ENCODE data around the gene ASTN1.

The ASTN1 gene

GRCh38 chr1:177173976-177174375 lies 9.5 kb upstream of the ASTN1 start:
- TF ChIP-seq, protein P1, sequence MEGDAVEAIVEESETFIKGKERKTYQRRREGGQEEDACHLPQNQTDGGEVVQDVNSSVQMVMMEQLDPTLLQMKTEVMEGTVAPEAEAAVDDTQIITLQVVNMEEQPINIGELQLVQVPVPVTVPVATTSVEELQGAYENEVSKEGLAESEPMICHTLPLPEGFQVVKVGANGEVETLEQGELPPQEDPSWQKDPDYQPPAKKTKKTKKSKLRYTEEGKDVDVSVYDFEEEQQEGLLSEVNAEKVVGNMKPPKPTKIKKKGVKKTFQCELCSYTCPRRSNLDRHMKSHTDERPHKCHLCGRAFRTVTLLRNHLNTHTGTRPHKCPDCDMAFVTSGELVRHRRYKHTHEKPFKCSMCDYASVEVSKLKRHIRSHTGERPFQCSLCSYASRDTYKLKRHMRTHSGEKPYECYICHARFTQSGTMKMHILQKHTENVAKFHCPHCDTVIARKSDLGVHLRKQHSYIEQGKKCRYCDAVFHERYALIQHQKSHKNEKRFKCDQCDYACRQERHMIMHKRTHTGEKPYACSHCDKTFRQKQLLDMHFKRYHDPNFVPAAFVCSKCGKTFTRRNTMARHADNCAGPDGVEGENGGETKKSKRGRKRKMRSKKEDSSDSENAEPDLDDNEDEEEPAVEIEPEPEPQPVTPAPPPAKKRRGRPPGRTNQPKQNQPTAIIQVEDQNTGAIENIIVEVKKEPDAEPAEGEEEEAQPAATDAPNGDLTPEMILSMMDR (conservative IDR thresholded peaks at IDR 0.05; ENCODE audit: low read length), result no peak
- no peak for TF ChIP-seq EZH2phosphoT487 (IDR thresholded peaks at IDR 0.05; ENCODE audit: borderline replicate concordance)
- H3K4me2 ChIP-seq (ENCODE audit: low read depth, low read length, poor library complexity, severe bottlenecking), result no peak overlapping the region
- H3K27me3 ChIP-seq (ENCODE audit: insufficient read depth, low read length, poor library complexity, severe bottlenecking), result no peaks in the 10 kb centered on the region
- no peaks in the 10 kb centered on the region for H3K4me1 ChIP-seq (ENCODE audit: insufficient read depth, low read length, poor library complexity, severe bottlenecking)
- no peaks in the 10 kb centered on the region for H3K9me3 ChIP-seq (ENCODE audit: insufficient read depth, low read depth, low read length)
- no peak overlapping the region for H3K9ac ChIP-seq (ENCODE audit: low read depth, low read length, poor library complexity, severe bottlenecking)
- no peaks in the 10 kb centered on the region for H4K20me1 ChIP-seq (ENCODE audit: insufficient read depth, low read length, poor library complexity, severe bottlenecking)
- H2AFZ ChIP-seq (ENCODE audit: low read length), result no peak overlapping the region
- no peaks in the 10 kb centered on the region for H3F3A ChIP-seq (ENCODE audit: low read depth)
- H3K9me2 ChIP-seq (replicated peaks; ENCODE audit: low read depth, low read length), result no peaks in the 10 kb centered on the region
- no peaks in the 10 kb centered on the region for H3K36me3 ChIP-seq (ENCODE audit: insufficient read depth, low read length)
- H3K79me2 ChIP-seq (ENCODE audit: insufficient read depth, low read length), result no peaks in the 10 kb centered on the region
- H3K4me3 ChIP-seq (ENCODE audit: low read length, poor library complexity, severe bottlenecking), result no peak overlapping the region

GRCh38 chr1:177172866-177173265 lies 8.4 kb upstream of the ASTN1 start:
- Histone ChIP-seq H3K36me3 (ENCODE audit: insufficient read depth, low read length) (no peaks in the 10 kb centered on the region), H4K20me1 (ENCODE audit: insufficient read depth, low read length, poor library complexity, severe bottlenecking) (no peaks in the 10 kb centered on the region), H3K79me2 (ENCODE audit: insufficient read depth, low read length) (no peaks in the 10 kb centered on the region), H2AFZ (ENCODE audit: low read length) (no peak overlapping the region), H3K27me3 (ENCODE audit: insufficient read depth, low read length, poor library complexity, severe bottlenecking) (no peaks in the 10 kb centered on the region), H3F3A (ENCODE audit: low read depth) (no peaks in the 10 kb centered on the region), H3K9ac (ENCODE audit: low read depth, low read length, poor library complexity, severe bottlenecking) (no peak overlapping the region), H3K4me1 (ENCODE audit: insufficient read depth, low read length, poor library complexity, severe bottlenecking) (no peaks in the 10 kb centered on the region), H3K9me3 (ENCODE audit: insufficient read depth, low read depth, low read length) (no peaks in the 10 kb centered on the region), H3K4me2 (ENCODE audit: low read depth, low read length, poor library complexity, severe bottlenecking) (no peak overlapping the region), H3K4me3 (ENCODE audit: low read length, poor library complexity, severe bottlenecking) (no peak overlapping the region), H3K9me2 (replicated peaks; ENCODE audit: low read depth, low read length) (no peaks in the 10 kb centered on the region)
- TF ChIP-seq EZH2phosphoT487 (IDR thresholded peaks at IDR 0.05; ENCODE audit: borderline replicate concordance), result no peak

DNA sequence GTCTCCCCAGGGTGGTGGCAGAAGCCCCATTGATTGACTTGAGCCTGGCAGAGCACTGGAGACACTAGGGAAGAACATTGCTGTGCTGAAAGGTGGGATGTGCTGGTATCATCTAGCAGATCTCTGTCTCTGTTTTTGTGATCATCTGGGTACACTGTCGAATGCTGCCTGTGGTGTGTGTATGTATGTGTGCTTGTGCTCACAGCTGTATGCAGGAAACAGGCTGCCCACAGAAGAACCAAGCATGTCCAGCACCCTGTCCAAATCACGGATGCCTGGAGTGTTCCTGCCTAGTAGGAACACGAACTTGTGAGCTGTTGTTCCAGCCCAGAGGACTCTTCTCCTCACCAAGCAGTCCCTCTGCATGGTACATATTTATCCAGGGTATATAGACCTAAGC lies 7.8 kb upstream of the ASTN1 start:
- H2AFZ ChIP-seq (ENCODE audit: low read length), result no peak overlapping the region
- TF ChIP-seq EZH2phosphoT487 (IDR thresholded peaks at IDR 0.05; ENCODE audit: borderline replicate concordance), result no peak
- TF ChIP-seq, protein P1 (conservative IDR thresholded peaks at IDR 0.05; ENCODE audit: low read length), result no peak
- no peak overlapping the region for H3K9ac ChIP-seq (ENCODE audit: low read depth, low read length, poor library complexity, severe bottlenecking)
- no peaks in the 10 kb centered on the region for H3K36me3 ChIP-seq (ENCODE audit: insufficient read depth, low read length)
- H3K9me3 ChIP-seq (ENCODE audit: insufficient read depth, low read depth, low read length), result no peaks in the 10 kb centered on the region
- no peak overlapping the region for H3K4me2 ChIP-seq (ENCODE audit: low read depth, low read length, poor library complexity, severe bottlenecking)
- no peaks in the 10 kb centered on the region for H3K9me2 ChIP-seq (replicated peaks; ENCODE audit: low read depth, low read length)
- H3K4me3 ChIP-seq (ENCODE audit: low read length, poor library complexity, severe bottlenecking), result no peak overlapping the region
- H3K27me3 ChIP-seq (ENCODE audit: insufficient read depth, low read length, poor library complexity, severe bottlenecking), result no peaks in the 10 kb centered on the region
- H3K79me2 ChIP-seq (ENCODE audit: insufficient read depth, low read length), result no peaks in the 10 kb centered on the region
- H3F3A ChIP-seq (ENCODE audit: low read depth), result no peaks in the 10 kb centered on the region
- H3K4me1 ChIP-seq (ENCODE audit: insufficient read depth, low read length, poor library complexity, severe bottlenecking), result no peaks in the 10 kb centered on the region
- no peaks in the 10 kb centered on the region for H4K20me1 ChIP-seq (ENCODE audit: insufficient read depth, low read length, poor library complexity, severe bottlenecking)

DNA sequence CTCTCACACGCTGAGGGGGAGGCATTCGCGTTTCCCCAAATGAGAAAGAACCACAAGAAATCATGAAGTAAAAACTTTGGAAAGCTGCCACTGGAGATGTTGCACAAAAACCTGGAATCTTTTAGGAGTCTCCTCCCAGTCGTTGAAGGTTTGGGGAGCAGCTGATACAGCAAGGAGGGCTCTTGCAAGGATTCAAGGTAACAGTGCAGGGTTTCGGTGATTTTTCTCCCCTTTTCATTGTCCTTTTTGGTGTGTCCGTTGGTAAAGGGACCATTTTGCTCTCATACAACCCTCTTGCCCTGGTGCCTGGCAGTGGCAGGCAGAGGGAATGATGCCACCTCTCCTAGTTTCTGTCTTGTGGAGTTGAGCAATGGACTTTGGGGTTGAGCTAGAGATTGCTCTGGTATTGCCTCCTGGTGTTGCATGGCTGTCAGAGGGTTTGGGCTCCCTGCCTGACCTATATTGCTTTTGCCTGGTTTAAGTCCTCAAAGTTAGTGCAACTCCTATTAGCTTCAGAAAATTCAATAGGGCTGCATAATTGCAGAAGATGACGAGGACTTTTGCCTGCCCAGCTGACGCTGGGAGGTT lies 7.1 kb upstream of the ASTN1 start:
- Histone ChIP-seq H3K4me3 (ENCODE audit: low read length, poor library complexity, severe bottlenecking) (no peak overlapping the region), H3K4me2 (ENCODE audit: low read depth, low read length, poor library complexity, severe bottlenecking) (no peak overlapping the region), H3K27me3 (ENCODE audit: insufficient read depth, low read length, poor library complexity, severe bottlenecking) (no peaks in the 10 kb centered on the region)

More for the DNA sequence above, 7.1 kb upstream of the ASTN1 start:
- Histone ChIP-seq H3K9me3 (ENCODE audit: insufficient read depth, low read depth, low read length) (no peaks in the 10 kb centered on the region), H3F3A (ENCODE audit: low read depth) (no peaks in the 10 kb centered on the region), H4K20me1 (ENCODE audit: insufficient read depth, low read length, poor library complexity, severe bottlenecking) (no peaks in the 10 kb centered on the region), H3K4me1 (ENCODE audit: insufficient read depth, low read length, poor library complexity, severe bottlenecking) (no peaks in the 10 kb centered on the region), H3K79me2 (ENCODE audit: insufficient read depth, low read length) (no peaks in the 10 kb centered on the region), H2AFZ (ENCODE audit: low read length) (no peak overlapping the region), H3K9me2 (replicated peaks; ENCODE audit: low read depth, low read length) (no peaks in the 10 kb centered on the region), H3K36me3 (ENCODE audit: insufficient read depth, low read length) (no peaks in the 10 kb centered on the region), H3K9ac (ENCODE audit: low read depth, low read length, poor library complexity, severe bottlenecking) (no peak overlapping the region)
- TF ChIP-seq, protein P1 (conservative IDR thresholded peaks at IDR 0.05; ENCODE audit: low read length), result no peak
- TF ChIP-seq EZH2phosphoT487 (IDR thresholded peaks at IDR 0.05; ENCODE audit: borderline replicate concordance), result no peak

All from Loucy (cell line).